GM10248 (cell line): Measurements from ENCODE around the gene CLK4.

ENCODE experiments used
- CTCF ChIA-PET: fragments of 300-600 bp; sonication (Branson Sonifier 250); formaldehyde crosslinking; extraction: SDS; loops from one replicate; lab custom pipeline; 2021; ENCODE audit warnings: antibody characterized with exemption; lab: Yijun Ruan, JAX
- POLR2A ChIA-PET: fragments of 350-650 bp; sonication (Branson Sonifier 250); formaldehyde crosslinking; extraction: SDS; loops from one replicate; lab custom pipeline; 2020; ENCODE audit warnings: antibody characterized with exemption; lab: Yijun Ruan, JAX
- DNase-seq: peaks from one replicate; pipeline ENCODE4 v3.0.0; 2012; ENCODE audit errors: extremely low spot score
- TF ChIP-seq, protein P1 (sequence below): IDR thresholded peaks from 2 replicates; pipeline ENCODE4 v1.5.1; 2012; ENCODE audit warnings: mild to moderate bottlenecking, low read depth; ENCODE audit errors: extremely low read depth, missing control alignments, control extremely low read depth

CLK4 gene

DNA sequence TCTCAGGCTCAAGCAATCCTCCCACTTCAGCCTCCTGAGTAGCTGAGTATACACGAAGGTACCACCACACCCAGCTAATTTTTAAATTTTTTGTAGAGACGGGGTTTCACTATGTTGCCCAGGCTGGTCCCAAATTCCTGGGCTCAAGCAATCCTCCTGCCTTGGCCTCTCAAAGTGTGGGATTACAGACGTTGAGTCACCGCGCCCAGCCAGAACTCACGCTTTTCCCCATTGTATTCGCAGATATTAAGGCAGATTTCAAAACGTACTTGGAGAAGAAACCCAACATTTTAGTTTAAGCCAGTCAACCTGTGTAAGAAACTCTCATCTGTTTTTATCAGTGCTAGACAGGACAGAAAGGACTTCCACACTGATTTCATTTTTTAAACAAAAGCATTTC lies 63.2 kb downstream of the CLK4 start:
- POLR2A ChIA-PET, result no interaction called here
- DNase-seq, result no peak
- CTCF ChIA-PET, result no interaction called here
- TF ChIP-seq, protein P1, sequence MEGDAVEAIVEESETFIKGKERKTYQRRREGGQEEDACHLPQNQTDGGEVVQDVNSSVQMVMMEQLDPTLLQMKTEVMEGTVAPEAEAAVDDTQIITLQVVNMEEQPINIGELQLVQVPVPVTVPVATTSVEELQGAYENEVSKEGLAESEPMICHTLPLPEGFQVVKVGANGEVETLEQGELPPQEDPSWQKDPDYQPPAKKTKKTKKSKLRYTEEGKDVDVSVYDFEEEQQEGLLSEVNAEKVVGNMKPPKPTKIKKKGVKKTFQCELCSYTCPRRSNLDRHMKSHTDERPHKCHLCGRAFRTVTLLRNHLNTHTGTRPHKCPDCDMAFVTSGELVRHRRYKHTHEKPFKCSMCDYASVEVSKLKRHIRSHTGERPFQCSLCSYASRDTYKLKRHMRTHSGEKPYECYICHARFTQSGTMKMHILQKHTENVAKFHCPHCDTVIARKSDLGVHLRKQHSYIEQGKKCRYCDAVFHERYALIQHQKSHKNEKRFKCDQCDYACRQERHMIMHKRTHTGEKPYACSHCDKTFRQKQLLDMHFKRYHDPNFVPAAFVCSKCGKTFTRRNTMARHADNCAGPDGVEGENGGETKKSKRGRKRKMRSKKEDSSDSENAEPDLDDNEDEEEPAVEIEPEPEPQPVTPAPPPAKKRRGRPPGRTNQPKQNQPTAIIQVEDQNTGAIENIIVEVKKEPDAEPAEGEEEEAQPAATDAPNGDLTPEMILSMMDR, result no peak

DNA sequence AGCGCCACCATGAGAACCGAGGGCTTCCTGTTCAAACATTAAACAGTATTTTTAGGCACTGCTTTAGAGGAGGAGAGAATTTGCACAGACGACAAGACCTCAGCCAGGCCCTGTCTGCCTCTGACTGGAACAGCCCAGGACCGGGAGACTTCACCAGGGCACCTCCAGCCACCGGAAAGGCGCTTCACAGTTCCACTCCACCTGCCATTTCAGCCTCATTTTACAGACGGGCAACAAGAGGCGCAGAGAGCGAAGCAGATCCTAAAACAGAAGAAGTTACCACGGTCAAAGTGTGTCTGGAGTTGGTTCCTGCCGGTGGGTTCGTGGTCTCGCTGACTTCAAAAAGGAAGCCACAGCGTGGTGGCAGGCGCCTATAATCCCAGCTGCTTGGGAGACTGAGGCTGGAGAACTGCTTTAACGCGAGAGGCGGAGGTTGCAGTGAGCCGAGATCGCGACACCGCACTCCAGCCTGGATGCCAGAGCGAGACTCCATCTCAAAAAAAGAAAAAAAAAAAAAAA lies 65.0 kb downstream of the CLK4 start:
- TF ChIP-seq, protein P1, result no peak
- no peak for DNase-seq
- ChIA-PET POLR2A (no interaction called here), CTCF (no interaction called here)

DNA sequence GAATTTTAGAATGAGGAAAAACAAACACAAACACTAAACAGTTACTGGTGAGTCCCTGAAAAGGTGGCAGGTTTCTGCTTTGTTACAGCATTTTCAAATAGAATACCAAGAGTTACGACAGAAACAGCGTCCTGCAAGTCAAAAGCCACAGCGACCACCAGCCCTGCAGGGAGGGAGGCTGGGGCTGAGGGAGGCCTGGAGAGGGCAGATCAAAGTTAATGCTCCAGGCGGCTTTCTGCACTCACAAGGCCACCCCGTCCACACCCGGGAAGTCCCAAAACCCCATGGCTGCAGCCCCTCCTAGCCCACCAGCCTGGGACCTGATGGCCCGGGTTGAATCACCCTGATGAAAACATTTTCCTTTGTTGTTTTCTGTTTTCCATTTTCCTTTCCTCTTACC lies 65.9 kb downstream of the CLK4 start:
- CTCF ChIA-PET, result no interaction called here
- POLR2A ChIA-PET, result no interaction called here
- TF ChIP-seq, protein P1, result no peak
- no peak for DNase-seq

DNA sequence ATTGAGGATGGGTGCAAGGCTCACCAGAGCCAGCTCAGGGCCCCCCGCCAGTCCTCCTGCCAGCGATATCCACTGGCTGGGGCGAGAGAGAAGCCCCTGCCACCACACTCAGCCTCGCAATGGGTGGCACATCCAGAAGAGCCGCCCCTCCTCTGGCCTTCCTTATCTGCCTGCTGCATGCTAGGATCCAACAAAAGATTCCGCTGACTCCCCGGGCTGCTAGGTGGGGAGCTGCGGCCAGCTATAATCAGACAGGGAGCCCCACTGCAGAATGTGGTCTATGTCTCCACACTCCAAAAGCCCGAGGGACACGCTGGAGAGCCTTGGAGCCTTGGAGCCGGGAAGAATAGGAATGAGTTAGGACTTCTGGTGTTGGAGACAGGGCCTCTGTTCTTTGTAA lies 69.4 kb downstream of the CLK4 start:
- ChIA-PET POLR2A (no interaction called here), CTCF (no interaction called here)
- TF ChIP-seq, protein P1, result no peak
- DNase-seq, result no peak

DNA sequence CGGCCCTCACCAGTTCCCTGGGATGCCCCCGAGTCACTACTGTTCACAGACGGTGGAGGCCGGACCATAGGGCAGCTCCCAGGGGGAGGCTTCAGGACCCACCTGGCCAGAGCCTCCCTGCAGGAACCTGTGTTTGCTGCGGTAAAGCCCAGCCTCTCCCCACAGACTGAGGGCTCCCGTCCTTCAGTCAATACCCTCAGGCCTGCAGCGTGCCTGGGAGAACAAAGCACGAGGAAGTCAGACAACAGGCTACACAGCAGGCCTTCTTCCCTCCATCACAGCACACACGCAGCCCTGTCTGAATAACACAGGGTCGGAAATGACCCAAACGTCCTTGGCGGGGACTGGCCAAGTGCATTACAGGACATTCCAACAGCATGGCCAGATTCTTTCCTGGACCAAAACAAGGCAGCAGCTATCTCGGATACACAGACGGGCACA lies 71.1 kb downstream of the CLK4 start:
- no peak for DNase-seq
- POLR2A ChIA-PET, result no interaction called here
- CTCF ChIA-PET, result interaction anchor here (1.0 kb wide), 1 partner anchor 275 kb away, joined by 3 read pairs; no protein-coding TSS in a partner anchor
- TF ChIP-seq, protein P1, result no peak

DNA sequence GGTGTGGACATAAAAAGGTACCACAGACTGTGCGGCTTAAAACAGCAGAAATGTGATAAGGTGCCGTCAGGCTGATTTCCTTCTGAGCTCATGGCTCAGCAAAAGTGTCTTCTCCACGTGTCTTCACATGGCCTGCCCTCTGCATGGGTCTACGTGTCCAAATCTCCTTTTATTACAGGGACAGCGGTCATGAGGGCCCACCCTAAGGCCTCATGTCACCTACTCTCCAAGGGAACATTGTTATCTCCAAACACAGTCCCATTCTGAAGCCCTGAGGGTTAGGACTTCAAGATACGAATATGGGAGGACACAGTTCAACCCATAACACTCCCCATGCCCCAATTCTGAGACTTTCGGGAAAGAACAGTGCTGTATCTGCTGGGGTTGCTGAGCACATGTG lies 71.8 kb downstream of the CLK4 start:
- ChIA-PET POLR2A (no interaction called here), CTCF (interaction anchor here (1.0 to 1.7 kb wide), 2 partner anchors 271 to 274 kb away, joined by 3 to 4 read pairs; no protein-coding TSS in a partner anchor)
- no peak for DNase-seq
- TF ChIP-seq, protein P1, result no peak
